Measurements from ENCODE around the gene NR1H2. TPM values are rescaled to one million over a fixed set of nuclear protein-coding genes. Genes with fewer than 3 reads are reported as not detected.
A peak's percentile ranks its signal among the peaks of the same experiment; 100 is the strongest.

NR1H2 gene
- total and polyA plus RNA-seq, 4 donors: 52.5 to 114 (median 99.9) TPM

- H3K9ac ChIP-seq (ENCODE audit: insufficient read depth in 1 of 2, low read length in 2 of 2): no peak overlapping the region
- 37 to 38% methylated on average over 13 of the region's 13 CpGs for WGBS, 2 donors
- no peak for DNase-seq
These were observed 19.5 kb upstream of the NR1H2 start for GRCh38 chr19:50356691-50357177.

GRCh38 chr19:50357178-50358100, 18.8 kb upstream of the NR1H2 start:
- Histone ChIP-seq H3K9ac (ENCODE audit: insufficient read depth in 1 of 2, low read length in 2 of 2) (no peak overlapping the region), H3K4me3 (no peak overlapping the region), H3K36me3 (ENCODE audit: control insufficient read depth in 4 of 4, insufficient read depth in 4 of 4, low read length in 4 of 4) (peaks cover 0 to 2% (median 0%) of the 10 kb centered on the region in 4 donors), H3K9me3 (ENCODE audit: control insufficient read depth in 4 of 4, insufficient read depth in 3 of 4, low read length in 3 of 4) (no peaks in the 10 kb centered on the region), H3K27me3 (ENCODE audit: control insufficient read depth in 3 of 3, insufficient read depth in 3 of 3, low read length in 2 of 3) (no peaks in the 10 kb centered on the region), H3K27ac (ENCODE audit: low read depth in 1 of 2, low read length in 1 of 2) (peak overlapping the region; percentile 67 to 85), H3K4me1 (ENCODE audit: control insufficient read depth in 5 of 5, insufficient read depth in 5 of 5, low read length in 5 of 5) (peaks cover 0 to 5% (median 2%) of the 10 kb centered on the region in 5 donors)
- peak; percentile 64 for ATAC-seq (ENCODE audit: insufficient read depth, low FRiP score)
- peak; percentile 75 for TF ChIP-seq CTCF (IDR thresholded peaks at IDR 0.05; ENCODE audit: control extremely low read depth, extremely low read depth)
- WGBS, 2 donors: 9 to 12% methylated on average over 54 of the region's 54 CpGs
- peak; percentile 68 to 78 (median 71) for DNase-seq

More at GRCh38 chr19:50356691-50357177, 19.5 kb upstream of the NR1H2 start:
- Histone ChIP-seq H3K27ac (ENCODE audit: low read depth in 1 of 2, low read length in 1 of 2) (no peak overlapping the region), H3K27me3 (ENCODE audit: control insufficient read depth in 3 of 3, insufficient read depth in 3 of 3, low read length in 2 of 3) (no peaks in the 10 kb centered on the region), H3K4me1 (ENCODE audit: control insufficient read depth in 5 of 5, insufficient read depth in 5 of 5, low read length in 5 of 5) (peaks cover 0 to 3% (median 2%) of the 10 kb centered on the region in 5 donors), H3K9me3 (ENCODE audit: control insufficient read depth in 4 of 4, insufficient read depth in 3 of 4, low read length in 3 of 4) (no peaks in the 10 kb centered on the region), H3K4me3 (no peak overlapping the region), H3K36me3 (ENCODE audit: control insufficient read depth in 4 of 4, insufficient read depth in 4 of 4, low read length in 4 of 4) (peaks cover 0 to 2% (median 0%) of the 10 kb centered on the region in 4 donors)
- ATAC-seq (ENCODE audit: insufficient read depth, low FRiP score): no peak
- TF ChIP-seq CTCF (IDR thresholded peaks at IDR 0.05; ENCODE audit: control extremely low read depth, extremely low read depth): no peak

GRCh38 chr19:50358483-50359327, 17.6 kb upstream of the NR1H2 start:
- Histone ChIP-seq H3K36me3 (ENCODE audit: control insufficient read depth in 4 of 4, insufficient read depth in 4 of 4, low read length in 4 of 4) (peaks cover 0 to 2% (median 0%) of the 10 kb centered on the region in 4 donors), H3K27ac (ENCODE audit: low read depth in 1 of 2, low read length in 1 of 2) (peak overlapping the region; percentile 67 to 83), H3K4me1 (ENCODE audit: control insufficient read depth in 5 of 5, insufficient read depth in 5 of 5, low read length in 5 of 5) (peaks cover 0 to 8% (median 2%) of the 10 kb centered on the region in 5 donors), H3K4me3 (no peak overlapping the region), H3K9me3 (ENCODE audit: control insufficient read depth in 4 of 4, insufficient read depth in 3 of 4, low read length in 3 of 4) (no peaks in the 10 kb centered on the region), H3K9ac (ENCODE audit: insufficient read depth in 1 of 2, low read length in 2 of 2) (no peak overlapping the region), H3K27me3 (ENCODE audit: control insufficient read depth in 3 of 3, insufficient read depth in 3 of 3, low read length in 2 of 3) (no peaks in the 10 kb centered on the region)
- TF ChIP-seq CTCF (IDR thresholded peaks at IDR 0.05; ENCODE audit: control extremely low read depth, extremely low read depth): no peak
- DNase-seq (peak; percentile 66 to 79 (median 75)), ATAC-seq (ENCODE audit: insufficient read depth, low FRiP score) (no peak)
- WGBS, 2 donors: 32 to 39% methylated on average over 54 of the region's 54 CpGs

Measured in lung (tissue), 12 donors.